Small intestine (tissue), 7 donors: ENCODE results near the gene POU3F1. TPM values are rescaled to one million over a fixed set of nuclear protein-coding genes. Genes with fewer than 3 reads are reported as not detected.
"Not testable (repeated sequence)": the region's sequence is repeated elsewhere in the genome, so short reads cannot be mapped to it uniquely, and the experiment has no call there.

Experiments used
- DNase-seq, 2 donors: peaks; one replicate each; pipeline versions ENCODE4 v3.0.0 to v3.0.0-alpha.2; 2013
- FAIRE-seq: peaks from 2 replicates; lab custom pipeline; 2012; peaks lifted over from hg19 to GRCh38; lab: Jason Lieb, UNC
- H3K27ac ChIP-seq, 3 donors: one replicate each; pipeline ENCODE4 v1.5.1; 2013; ENCODE audit warnings: low read length in 2 of 3, mild to moderate bottlenecking in 2 of 3, control low read depth in 1 of 3, inconsistent platforms in 1 of 3, low read depth in 1 of 3, moderate library complexity in 1 of 3
- H3K27me3 ChIP-seq, 3 donors: one replicate each; pipeline ENCODE4 v1.6.1; 2013; ENCODE audit warnings: low read length in 3 of 3, inconsistent platforms in 1 of 3; ENCODE audit not compliant: control insufficient read depth in 3 of 3, insufficient read depth in 3 of 3
- H3K36me3 ChIP-seq, 3 donors: one replicate each; pipeline ENCODE4 v1.6.1; 2013; ENCODE audit warnings: low read length in 3 of 3, inconsistent platforms in 1 of 3, low read depth in 1 of 3, mild to moderate bottlenecking in 1 of 3, moderate library complexity in 1 of 3; ENCODE audit not compliant: control insufficient read depth in 3 of 3, insufficient read depth in 2 of 3
- H3K4me1 ChIP-seq, 3 donors: one replicate each; pipeline ENCODE4 v1.6.1; 2013; ENCODE audit warnings: low read length in 2 of 3, inconsistent platforms in 1 of 3, low read depth in 1 of 3, mild to moderate bottlenecking in 1 of 3, moderate library complexity in 1 of 3; ENCODE audit not compliant: control insufficient read depth in 3 of 3, insufficient read depth in 2 of 3
- H3K4me3 ChIP-seq, 3 donors: one replicate each; pipeline ENCODE4 v1.5.1; 2013; ENCODE audit warnings: low read length in 3 of 3, control low read depth in 1 of 3, inconsistent platforms in 1 of 3, low read depth in 1 of 3, mild to moderate bottlenecking in 1 of 3, moderate library complexity in 1 of 3
- H3K9me3 ChIP-seq, 2 donors: one replicate each; pipeline ENCODE4 v1.6.1; 2013; ENCODE audit warnings: low read depth in 1 of 2, low read length in 1 of 2; ENCODE audit not compliant: control insufficient read depth in 2 of 2, insufficient read depth in 1 of 2
- WGBS, 3 donors: extraction: QIAGEN DNeasy Blood & Tissue Kit; methylation state at CpG; one replicate each; pipeline ENCODE4 v1.1.7; 2013; 5-methylcytosine and 5-hydroxymethylcytosine counted together
- polyA plus RNA-seq, 4 donors: library from polyadenylated mRNA; stranded (reverse) in 3 of 4; unstranded in 1 of 4; fragments of 200-250 nt in 3 of 4; fragments of 120-200 nt in 1 of 4; gene quantifications; one replicate each; pipeline versions ENCODE4 v1.2.1 to v1.2.3, GENCODE V29; 2013
- donor health status: healthy with polysubstance abuse.
- donor health status: control.
- donor health status: control.
- donor health status: Bipolar disorder and iron deficiency.
- donor health status: healthy.

POU3F1 gene
- polyA plus RNA-seq, 4 donors, result 0.04 TPM; not detected in 3

- Histone ChIP-seq H3K9me3 (no peaks in the 10 kb centered on the region), H3K27ac (no peak overlapping the region), H3K27me3 (peaks cover 17 to 66% (median 38%) of the 10 kb centered on the region in 3 donors), H3K4me1 (peaks cover 0 to 4% (median 0%) of the 10 kb centered on the region in 3 donors), H3K4me3 (no peak overlapping the region), H3K36me3 (no peaks in the 10 kb centered on the region)
- DNase-seq (no peak), FAIRE-seq (no peak)
- 76 to 84% (median 77%) methylated on average over 21 of the region's 21 CpGs for WGBS, 3 donors
These were observed 4.4 kb downstream of the POU3F1 start for GRCh38 chr1:38041936-38042834.

- DNase-seq, result no peak
- H3K27ac ChIP-seq, result no peak overlapping the region
- WGBS, 3 donors, result 80 to 90% (median 81%) methylated on average over 17 of the region's 17 CpGs
- peaks cover 2 to 55% (median 28%) of the 10 kb centered on the region in 3 donors for H3K27me3 ChIP-seq
- H3K4me3 ChIP-seq, result no peak overlapping the region
- FAIRE-seq, result no peak
- no peaks in the 10 kb centered on the region for H3K36me3 ChIP-seq
- peaks cover 0 to 4% (median 0%) of the 10 kb centered on the region in 3 donors for H3K4me1 ChIP-seq
- no peaks in the 10 kb centered on the region for H3K9me3 ChIP-seq
These were observed 7.1 kb downstream of the POU3F1 start for GRCh38 chr1:38039331-38040088.

GRCh38 chr1:38038861-38039260 lies 7.7 kb downstream of the POU3F1 start:
- H3K4me3 ChIP-seq, result no peak overlapping the region
- H3K27ac ChIP-seq, result no peak overlapping the region
- DNase-seq, result no peak
- peaks cover 2 to 49% (median 24%) of the 10 kb centered on the region in 3 donors for H3K27me3 ChIP-seq
- no peaks in the 10 kb centered on the region for H3K4me1 ChIP-seq
- no peaks in the 10 kb centered on the region for H3K36me3 ChIP-seq
- 39 to 61% (median 54%) methylated on average over 10 of the region's 10 CpGs for WGBS, 3 donors
- no peak for FAIRE-seq
- H3K9me3 ChIP-seq, result no peaks in the 10 kb centered on the region

GRCh38 chr1:38037221-38037939 lies 9.2 kb downstream of the POU3F1 start:
- no peaks in the 10 kb centered on the region for H3K36me3 ChIP-seq
- peaks cover under 1 to 34% (median 12%) of the 10 kb centered on the region in 3 donors for H3K27me3 ChIP-seq
- H3K4me1 ChIP-seq, result no peaks in the 10 kb centered on the region
- peak in 1 of 2 donors; percentile 18 for DNase-seq
- no peak overlapping the region for H3K27ac ChIP-seq
- no peaks in the 10 kb centered on the region for H3K9me3 ChIP-seq
- WGBS, 3 donors, result 32 to 57% (median 43%) methylated on average over 5 of the region's 5 CpGs
- no peak for FAIRE-seq
- no peak overlapping the region for H3K4me3 ChIP-seq

- FAIRE-seq, result no peak
These were observed 11.7 kb downstream of the POU3F1 start for GRCh38 chr1:38034871-38035270.

GRCh38 chr1:38032992-38033391 lies 13.6 kb downstream of the POU3F1 start:
- H3K4me3 ChIP-seq, FAIRE-seq, H3K9me3 ChIP-seq, H3K27me3 ChIP-seq, H3K27ac ChIP-seq, DNase-seq, H3K36me3 ChIP-seq: not testable (repeated sequence)
- 93 to 100% (median 97%) methylated on average over 2 of the region's 2 CpGs for WGBS, 3 donors
- H3K4me1 ChIP-seq, result peaks cover 0 to 17% (median 0%) of the 10 kb centered on the region in 3 donors

More at GRCh38 chr1:38034871-38035270, 11.7 kb downstream of the POU3F1 start:
- H3K4me1 ChIP-seq, result peaks cover 0 to 10% (median 0%) of the 10 kb centered on the region in 3 donors
- DNase-seq, result no peak
- 89 to 93% (median 92%) methylated on average over 13 of the region's 13 CpGs for WGBS, 3 donors
- H3K4me3 ChIP-seq, result no peak overlapping the region
- H3K36me3 ChIP-seq, result no peaks in the 10 kb centered on the region
- no peak overlapping the region for H3K27ac ChIP-seq
- H3K27me3 ChIP-seq, result peaks cover 0 to 10% (median 6%) of the 10 kb centered on the region in 3 donors
- no peaks in the 10 kb centered on the region for H3K9me3 ChIP-seq

GRCh38 chr1:38031513-38031866 lies 15.1 kb downstream of the POU3F1 start:
- DNase-seq (no peak), FAIRE-seq (no peak)
- Histone ChIP-seq H3K27me3 (no peaks in the 10 kb centered on the region), H3K4me1 (peaks cover 0 to 17% (median 0%) of the 10 kb centered on the region in 3 donors), H3K36me3 (peaks cover 0 to 10% (median 0%) of the 10 kb centered on the region in 3 donors), H3K27ac (no peak overlapping the region), H3K4me3 (no peak overlapping the region), H3K9me3 (no peaks in the 10 kb centered on the region)
- WGBS, 3 donors, result 30 to 61% (median 33%) methylated on average over 4 of the region's 4 CpGs
